Brain microvascular endothelial cell (primary cell): Measurements from ENCODE around the gene SAC3D1.

ENCODE experiments used
- DNase-seq: peaks from one replicate; pipeline ENCODE4 v3.0.0-alpha.2; 2020
- H3K27ac ChIP-seq: fragments of 250-450 bp; sonication (Bioruptor Pico); 2 replicates; pipeline ENCODE4 v1.5.1; 2020; ENCODE audit warnings: mild to moderate bottlenecking, moderate library complexity
- H3K27me3 ChIP-seq: fragments of 250-450 bp; sonication (Bioruptor Pico); replicated peaks from 2 replicates; pipeline ENCODE4 v1.5.1; 2020; ENCODE audit warnings: mild to moderate bottlenecking
- H3K36me3 ChIP-seq: fragments of 250-450 bp; sonication (Bioruptor Pico); replicated peaks from 2 replicates; pipeline ENCODE4 v1.5.1; 2020; ENCODE audit warnings: mild to moderate bottlenecking
- H3K4me3 ChIP-seq: 2 replicates; pipeline ENCODE4 v1.5.1; 2011; ENCODE audit warnings: low read depth, mild to moderate bottlenecking, control low read depth, low read length, moderate library complexity
- in situ Hi-C: cut with HindIII; loops from 2 replicates; pipeline ENCODE4 v1.10.0; 2017; ENCODE audit warnings: low sequenced_read_pairs, low pct_ligation_motif_present
- TF ChIP-seq, protein P1 (sequence below): IDR thresholded peaks from 2 replicates; pipeline ENCODE4 v1.5.1; 2011; ENCODE audit warnings: low read depth, mild to moderate bottlenecking, moderate library complexity, low read length, control low read depth, inconsistent platforms; ENCODE audit errors: missing control alignments

Gene SAC3D1

DNA sequence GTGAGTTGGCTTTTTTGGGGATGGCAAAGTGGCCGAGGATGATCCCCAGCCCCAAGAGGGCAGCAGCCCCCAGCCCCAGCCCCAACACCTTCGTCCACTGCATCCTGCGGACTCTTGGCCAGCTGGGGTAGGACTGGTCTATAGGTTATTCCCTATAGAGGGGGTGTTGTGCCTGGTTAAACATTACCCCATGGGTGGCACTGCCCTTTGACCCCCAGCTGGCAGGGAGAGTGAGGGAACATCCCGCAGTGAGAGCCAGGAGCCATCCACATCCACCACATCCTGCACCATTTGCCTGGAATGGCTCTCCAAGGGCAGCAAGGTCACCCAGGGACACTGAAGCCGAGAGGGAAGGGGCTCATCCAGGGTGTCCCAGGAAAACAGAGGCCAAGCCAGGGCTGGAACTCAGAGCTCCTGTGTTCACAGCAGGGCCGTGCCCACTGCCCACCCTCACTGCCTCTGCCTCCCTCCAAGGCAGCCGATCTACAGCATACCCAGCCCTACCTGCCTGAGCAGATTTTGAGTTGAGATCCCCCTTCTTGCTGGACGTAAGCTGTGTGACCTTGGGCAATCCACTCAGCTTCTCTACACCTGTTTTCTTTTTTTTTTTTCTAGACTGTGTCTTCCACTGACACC, 17.5 kb downstream of the SAC3D1 start, which contains the start of gene NAALADL1:
Gene NAALADL1 (minus strand): TSS at position 135 of the 636 bp plus-strand sequence. CDS start 32 bp downstream, at position 103.
- TF ChIP-seq, protein P1, sequence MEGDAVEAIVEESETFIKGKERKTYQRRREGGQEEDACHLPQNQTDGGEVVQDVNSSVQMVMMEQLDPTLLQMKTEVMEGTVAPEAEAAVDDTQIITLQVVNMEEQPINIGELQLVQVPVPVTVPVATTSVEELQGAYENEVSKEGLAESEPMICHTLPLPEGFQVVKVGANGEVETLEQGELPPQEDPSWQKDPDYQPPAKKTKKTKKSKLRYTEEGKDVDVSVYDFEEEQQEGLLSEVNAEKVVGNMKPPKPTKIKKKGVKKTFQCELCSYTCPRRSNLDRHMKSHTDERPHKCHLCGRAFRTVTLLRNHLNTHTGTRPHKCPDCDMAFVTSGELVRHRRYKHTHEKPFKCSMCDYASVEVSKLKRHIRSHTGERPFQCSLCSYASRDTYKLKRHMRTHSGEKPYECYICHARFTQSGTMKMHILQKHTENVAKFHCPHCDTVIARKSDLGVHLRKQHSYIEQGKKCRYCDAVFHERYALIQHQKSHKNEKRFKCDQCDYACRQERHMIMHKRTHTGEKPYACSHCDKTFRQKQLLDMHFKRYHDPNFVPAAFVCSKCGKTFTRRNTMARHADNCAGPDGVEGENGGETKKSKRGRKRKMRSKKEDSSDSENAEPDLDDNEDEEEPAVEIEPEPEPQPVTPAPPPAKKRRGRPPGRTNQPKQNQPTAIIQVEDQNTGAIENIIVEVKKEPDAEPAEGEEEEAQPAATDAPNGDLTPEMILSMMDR: no peak
- Histone ChIP-seq H3K27ac (no peak within 1 kb of the TSS), H3K4me3 (no peak within 1 kb of the TSS), H3K36me3 (no peaks in the 10 kb centered on the region), H3K27me3 (no peaks in the 10 kb centered on the region)
- in situ Hi-C loops: no loop called here
- DNase-seq: no peak

DNA sequence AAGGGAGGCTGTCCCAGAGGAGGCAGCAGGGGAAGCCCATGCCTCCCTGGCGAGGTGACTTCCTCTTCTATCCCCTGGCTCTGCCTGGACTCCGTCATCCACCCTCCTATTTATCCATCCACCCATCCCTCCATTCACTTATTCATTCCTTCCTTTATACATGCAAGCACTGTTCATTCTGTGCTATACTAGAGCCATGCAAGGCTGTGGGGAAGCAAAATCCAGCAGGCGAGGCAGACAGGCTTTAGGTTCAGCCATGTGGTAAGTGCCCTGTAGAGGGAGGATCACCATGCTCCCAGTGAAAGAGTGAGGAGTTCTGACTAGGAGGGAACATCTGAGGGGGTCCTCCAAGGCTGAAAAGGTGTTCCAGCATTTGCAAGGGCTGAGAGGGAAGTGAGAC, 18.5 kb downstream of the SAC3D1 start:
- in situ Hi-C loops: no loop called here
- H3K27me3 ChIP-seq: no peaks in the 10 kb centered on the region
- no peak overlapping the region for H3K4me3 ChIP-seq
- TF ChIP-seq, protein P1: no peak
- no peak for DNase-seq
- no peaks in the 10 kb centered on the region for H3K36me3 ChIP-seq
- H3K27ac ChIP-seq: no peak overlapping the region

DNA sequence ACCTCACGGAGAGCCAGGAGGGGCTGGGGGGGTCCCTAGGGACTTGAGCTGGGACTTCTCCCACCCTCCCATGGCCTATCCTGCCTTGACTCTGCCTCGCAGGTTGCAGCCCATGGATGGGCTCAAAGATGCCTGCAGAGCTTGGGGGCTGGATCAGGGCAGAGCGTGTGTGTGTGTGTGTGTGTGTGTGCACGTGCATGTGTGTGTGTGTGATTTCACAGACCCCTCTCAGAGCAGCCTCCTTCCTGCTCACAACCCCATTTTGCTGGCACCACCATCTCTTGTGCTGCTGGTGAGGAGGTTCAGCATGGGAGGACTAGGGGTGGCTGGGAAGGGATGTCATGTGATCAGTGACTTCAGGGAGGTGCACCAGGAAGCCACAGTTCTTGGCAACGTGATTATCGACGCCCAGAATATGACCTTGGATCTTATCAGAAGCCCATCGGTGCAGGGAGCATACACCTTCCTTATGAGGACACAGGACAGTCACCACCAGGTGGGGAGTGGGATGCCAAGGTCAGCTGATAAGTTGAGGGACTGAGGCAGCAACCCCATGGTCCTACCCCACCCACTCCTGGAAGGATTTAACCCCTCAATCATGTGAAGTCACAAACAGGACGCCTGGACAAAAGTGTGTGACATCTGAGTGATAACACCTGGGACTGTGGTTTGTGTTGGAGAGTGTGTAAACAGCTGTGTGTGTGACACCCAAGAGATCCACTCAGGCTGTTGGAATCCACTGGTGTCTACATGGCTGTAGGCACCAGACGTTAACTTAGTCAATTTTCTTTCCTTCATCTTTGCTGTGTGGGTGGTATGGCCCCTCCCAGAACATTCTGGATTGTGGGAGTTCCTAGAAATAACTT, 19.2 kb downstream of the SAC3D1 start:
- Histone ChIP-seq H3K36me3 (no peaks in the 10 kb centered on the region), H3K27me3 (no peaks in the 10 kb centered on the region), H3K27ac (no peak overlapping the region), H3K4me3 (no peak overlapping the region)
- in situ Hi-C loops: no loop called here
- TF ChIP-seq, protein P1: no peak
- no peak for DNase-seq

DNA sequence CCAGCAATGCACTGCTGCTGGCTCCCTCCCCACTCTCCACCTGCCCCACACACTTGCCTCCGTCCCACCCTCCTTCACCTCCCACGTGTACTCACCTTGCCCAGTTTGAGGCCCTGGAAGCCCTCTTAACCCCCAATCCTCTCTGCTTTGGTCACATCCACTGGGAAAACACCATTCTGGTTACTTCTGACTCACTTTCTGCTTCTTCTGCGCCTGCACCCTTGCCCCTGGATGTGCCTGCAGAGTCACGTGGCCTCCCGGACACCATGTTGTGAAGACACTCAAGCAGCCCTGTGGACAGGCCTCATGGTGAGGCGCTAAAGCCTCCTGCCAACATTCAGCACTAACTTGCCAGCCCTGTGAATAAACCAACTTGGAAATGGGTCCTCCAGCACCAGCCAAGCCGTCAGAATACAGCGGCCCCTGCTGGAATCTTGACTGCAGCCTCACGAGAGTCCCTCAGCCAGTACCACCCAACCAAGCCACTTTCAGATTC, 20.0 kb downstream of the SAC3D1 start:
- Histone ChIP-seq H3K27me3 (no peaks in the 10 kb centered on the region), H3K36me3 (no peaks in the 10 kb centered on the region), H3K4me3 (no peak overlapping the region), H3K27ac (no peak overlapping the region)
- TF ChIP-seq, protein P1: peak; percentile 62
- in situ Hi-C loops: no loop called here
- no peak for DNase-seq

DNA sequence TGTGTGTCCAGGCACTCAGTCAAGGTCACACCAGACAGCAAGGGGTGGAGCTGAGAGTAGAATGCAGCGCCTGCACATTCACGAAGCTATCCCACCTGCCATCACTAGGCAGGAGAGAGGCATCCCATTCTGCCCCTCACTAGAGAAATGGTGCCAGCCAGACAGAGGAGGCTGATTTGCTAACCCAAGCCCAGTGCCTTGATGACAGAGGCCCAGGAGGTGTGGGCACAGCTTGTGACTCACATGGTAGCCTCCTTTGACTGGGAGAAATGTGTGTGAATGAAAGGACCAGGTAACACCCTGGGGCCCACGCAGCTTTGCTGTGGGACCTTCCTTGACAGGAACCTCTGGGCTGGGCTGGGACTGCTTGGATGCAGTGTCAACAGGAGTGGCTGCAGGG, 22.5 kb downstream of the SAC3D1 start:
- in situ Hi-C loops: no loop called here
- no peaks in the 10 kb centered on the region for H3K36me3 ChIP-seq
- H3K27ac ChIP-seq: no peak overlapping the region
- TF ChIP-seq, protein P1: no peak
- H3K27me3 ChIP-seq: no peaks in the 10 kb centered on the region
- DNase-seq: no peak
- H3K4me3 ChIP-seq: no peak overlapping the region
